ENCODE measurements around the gene TCF4.
A peak's percentile ranks its signal among the peaks of the same experiment; 100 is the strongest.
"Not testable (repeated sequence)": the region's sequence is repeated elsewhere in the genome, so short reads cannot be mapped to it uniquely, and the experiment has no call there.

Gene TCF4

GRCh38 chr18:55475467-55475866 is 112.5 kb downstream of the TCF4 start:
- no peak for DNase-seq (ENCODE audit: low read depth)

- DNase-seq (ENCODE audit: low read depth): no peak
These were observed 114.4 kb downstream of the TCF4 start for GRCh38 chr18:55473560-55473959.

GRCh38 chr18:55473058-55473457 is 114.9 kb downstream of the TCF4 start:
- no peak for DNase-seq (ENCODE audit: low read depth)

- no peak for DNase-seq (ENCODE audit: low read depth)
These were observed 117.2 kb downstream of the TCF4 start for GRCh38 chr18:55470826-55471225.

- DNase-seq (ENCODE audit: low read depth): not testable (repeated sequence)
These were observed 118.9 kb downstream of the TCF4 start for GRCh38 chr18:55469134-55469533.

- DNase-seq (ENCODE audit: low read depth): no peak
These were observed 121.2 kb downstream of the TCF4 start for GRCh38 chr18:55466789-55467188.

- no peak for DNase-seq (ENCODE audit: low read depth)
These were observed 122.7 kb downstream of the TCF4 start for GRCh38 chr18:55465313-55465712.

- no peak for DNase-seq (ENCODE audit: low read depth)
These were observed 123.4 kb downstream of the TCF4 start for GRCh38 chr18:55464581-55464980.

- DNase-seq (ENCODE audit: low read depth): no peak
These were observed 125.3 kb downstream of the TCF4 start for GRCh38 chr18:55462652-55463051.

- no peak for DNase-seq (ENCODE audit: low read depth)
These were observed 126.1 kb downstream of the TCF4 start for GRCh38 chr18:55461848-55462247.

- DNase-seq (ENCODE audit: low read depth): no peak
These were observed 129.4 kb downstream of the TCF4 start for GRCh38 chr18:55458456-55459203.

GRCh38 chr18:55457028-55457427 is 131.0 kb downstream of the TCF4 start:
- no peak for DNase-seq (ENCODE audit: low read depth)

GRCh38 chr18:55455938-55456337 is 132.1 kb downstream of the TCF4 start:
- no peak for DNase-seq (ENCODE audit: low read depth)

GRCh38 chr18:55453186-55453585 is 134.8 kb downstream of the TCF4 start:
- no peak for DNase-seq (ENCODE audit: low read depth)

GRCh38 chr18:55452123-55452611 is 135.8 kb downstream of the TCF4 start:
- peak; percentile 31 for DNase-seq (ENCODE audit: low read depth)

- no peak for DNase-seq (ENCODE audit: low read depth)
These were observed 138.4 kb downstream of the TCF4 start for GRCh38 chr18:55449412-55450140.

GRCh38 chr18:55448420-55448819 is 139.6 kb downstream of the TCF4 start:
- no peak for DNase-seq (ENCODE audit: low read depth)

GRCh38 chr18:55447672-55448018 is 140.3 kb downstream of the TCF4 start:
- no peak for DNase-seq (ENCODE audit: low read depth)

GRCh38 chr18:55446996-55447671 is 140.9 kb downstream of the TCF4 start:
- no peak for DNase-seq (ENCODE audit: low read depth)

- no peak for DNase-seq (ENCODE audit: low read depth)
These were observed 143.5 kb downstream of the TCF4 start for GRCh38 chr18:55444536-55444935.

GRCh38 chr18:55443776-55444175 is 144.2 kb downstream of the TCF4 start:
- no peak for DNase-seq (ENCODE audit: low read depth)

GRCh38 chr18:55442561-55442960 is 145.4 kb downstream of the TCF4 start:
- DNase-seq (ENCODE audit: low read depth): no peak

- DNase-seq (ENCODE audit: low read depth): no peak
These were observed 147.0 kb downstream of the TCF4 start for GRCh38 chr18:55440988-55441387.

Data from GM04503 (cell line).